BLaER1 treated with 17β-estradiol and CSF1 and Interleukin-3, amounts not matched to agents 10 nM and 100 nM (cell line): ENCODE data around the gene TMEM8B.
A peak's percentile ranks its signal among the peaks of the same experiment; 100 is the strongest.

ENCODE experiments used
- H3K27ac ChIP-seq, 11 experiments: shearing (Covaris generic); formaldehyde crosslinking; 2 replicates each; pipeline ENCODE4 v1.8.1; 2022
- H3K27me3 ChIP-seq, 11 experiments: shearing (Covaris generic); formaldehyde crosslinking; 2 replicates each; pipeline ENCODE4 v1.8.1; 2022
- H3K36me3 ChIP-seq, 11 experiments: shearing (Covaris generic); formaldehyde crosslinking; 2 replicates each; pipeline ENCODE4 v1.8.1; 2022
- H3K4me1 ChIP-seq, 10 experiments: shearing (Covaris generic); formaldehyde crosslinking; 2 replicates each; pipeline ENCODE4 v1.8.1; 2022
- H3K4me2 ChIP-seq, 11 experiments: shearing (Covaris generic); formaldehyde crosslinking; 2 replicates each; pipeline ENCODE4 v1.8.1; 2022
- H3K4me3 ChIP-seq, 10 experiments: shearing (Covaris generic); formaldehyde crosslinking; 2 replicates each; pipeline ENCODE4 v1.8.1; 2022
- H3K9ac ChIP-seq, 11 experiments: shearing (Covaris generic); formaldehyde crosslinking; 2 replicates each; pipeline ENCODE4 v1.8.1; 2022
- H3K9me3 ChIP-seq, 11 experiments: shearing (Covaris generic); formaldehyde crosslinking; replicated peaks in 1 of 11; 2 replicates each; pipeline ENCODE4 v1.8.1; 2022
- H4K20me1 ChIP-seq, 11 experiments: shearing (Covaris generic); formaldehyde crosslinking; 2 replicates each; pipeline ENCODE4 v1.8.1; 2022
- Cebpa-rat ChIP-seq, 11 experiments: shearing (Covaris generic); IDR thresholded peaks; 2 replicates each; pipeline ENCODE4 v1.8.1; 2022

Gene TMEM8B

DNA sequence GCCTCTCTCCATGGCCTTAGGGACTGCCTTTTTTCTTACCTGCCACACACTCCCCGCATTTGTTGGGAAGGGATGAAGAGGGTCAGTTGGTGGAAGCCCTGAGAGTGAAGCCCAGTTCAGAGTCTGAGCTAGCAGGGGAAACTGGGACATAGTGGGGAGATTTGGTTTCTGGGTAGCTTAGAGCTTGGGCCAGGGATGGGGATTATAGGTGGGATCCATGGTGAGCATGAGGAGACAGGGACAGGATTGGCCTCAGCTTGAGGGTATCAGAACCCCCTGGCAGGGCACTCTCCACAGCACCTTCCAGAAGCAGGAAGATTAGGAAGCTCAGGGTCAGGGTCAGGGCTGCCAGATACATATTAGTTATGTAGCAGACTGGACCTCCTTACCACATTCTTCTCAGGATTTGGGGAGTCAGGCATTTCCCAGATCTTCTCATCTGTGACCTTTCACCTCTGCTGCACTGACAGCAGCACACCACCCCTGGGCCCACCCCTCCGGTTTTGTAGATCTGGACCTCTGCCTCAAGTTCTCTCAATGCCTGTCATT, 23.3 kb downstream of the TMEM8B start:
- H4K20me1 ChIP-seq, result peaks cover 0 to 5% (median 0%) of the 10 kb centered on the region in 11 experiments; a peak in 1 of 22 replicates
- H3K4me3 ChIP-seq, result no peak overlapping the region
- 0 out of 22 replicates have a peak overlapping the region, but pooled peaks of 1 of the 11 experiments have one; percentile 11 for H3K27ac ChIP-seq

DNA sequence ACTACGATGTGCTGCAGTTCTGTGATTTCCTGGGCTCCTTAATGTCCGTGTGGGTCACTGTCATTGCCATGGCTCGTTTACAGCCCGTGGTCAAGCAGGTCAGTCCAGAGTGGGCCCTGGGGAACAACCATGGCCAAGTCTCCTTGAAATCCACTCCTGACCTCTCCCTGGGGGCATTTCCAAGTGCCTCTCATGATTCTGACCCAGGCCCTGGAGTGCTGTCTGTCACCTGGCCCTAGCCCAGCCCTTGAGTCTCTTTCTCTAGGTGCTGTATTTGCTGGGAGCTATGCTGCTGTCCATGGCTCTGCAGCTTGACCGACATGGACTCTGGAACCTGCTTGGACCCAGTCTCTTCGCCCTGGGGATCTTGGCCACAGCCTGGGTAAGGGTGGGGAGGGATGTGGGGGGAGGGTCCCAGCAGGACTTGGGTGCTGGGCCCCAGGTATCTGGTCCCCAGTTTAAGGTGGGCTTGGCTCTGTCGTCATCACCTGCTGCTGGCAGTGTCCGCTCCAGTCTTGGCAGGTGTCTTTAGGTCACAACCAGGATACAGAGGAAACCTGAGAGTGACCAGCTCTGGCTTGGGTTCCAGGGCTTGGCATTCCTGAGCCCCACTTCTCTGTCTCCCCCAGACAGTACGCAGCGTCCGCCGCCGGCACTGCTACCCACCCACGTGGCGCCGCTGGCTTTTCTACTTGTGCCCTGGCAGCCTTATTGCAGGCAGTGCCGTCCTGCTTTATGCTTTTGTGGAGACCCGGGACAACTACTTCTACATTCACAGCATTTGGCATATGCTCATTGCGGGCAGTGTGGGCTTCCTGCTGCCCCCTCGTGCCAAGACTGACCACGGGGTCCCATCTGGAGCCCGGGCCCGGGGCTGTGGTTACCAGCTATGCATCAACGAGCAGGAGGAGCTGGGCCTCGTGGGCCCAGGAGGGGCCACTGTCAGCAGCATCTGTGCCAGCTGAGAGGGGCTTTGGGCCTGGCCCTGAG, 24.1 kb downstream of the TMEM8B start:
- H3K27ac ChIP-seq, result peak overlapping the region in 3 of 11 experiments; percentile 2 to 28 (median 11); a peak in 3 of 22 replicates
- H3K4me1 ChIP-seq, result peaks cover 9 to 51% (median 40%) of the 10 kb centered on the region in 10 experiments
- TF ChIP-seq Cebpa-rat (IDR thresholded peaks at IDR 0.05), result no peak
- H3K9ac ChIP-seq, result peak overlapping the region in 3 of 11 experiments; percentile 19 to 47 (median 43); a peak in 5 of 22 replicates
- peaks cover 0 to 82% (median 0%) of the 10 kb centered on the region in 11 experiments; a peak in 4 of 22 replicates for H3K27me3 ChIP-seq
- no peaks in the 10 kb centered on the region for H3K9me3 ChIP-seq
- H3K36me3 ChIP-seq, result 0 out of 22 replicates have a peak, but pooled peaks cover 0 to 4% (median 0%) of the 10 kb centered on the region in 11 experiments
- H3K4me3 ChIP-seq, result no peak overlapping the region
- peaks cover 0 to 5% (median 0%) of the 10 kb centered on the region in 11 experiments; a peak in 1 of 22 replicates for H4K20me1 ChIP-seq
- H3K4me2 ChIP-seq, result peak overlapping the region in 10 of 11 experiments; percentile 1 to 86 (median 72); a peak in 18 of 22 replicates

More for the DNA sequence above, 23.3 kb downstream of the TMEM8B start:
- Histone ChIP-seq H3K27me3 (peaks cover 0 to 89% (median 0%) of the 10 kb centered on the region in 11 experiments; a peak in 4 of 22 replicates), H3K4me1 (peaks cover 18 to 59% (median 48%) of the 10 kb centered on the region in 10 experiments), H3K36me3 (peaks cover 0 to 4% (median 0%) of the 10 kb centered on the region in 11 experiments; a peak in 5 of 22 replicates), H3K9me3 (no peaks in the 10 kb centered on the region), H3K4me2 (peak overlapping the region in 8 of 11 experiments; percentile 57 to 86 (median 77); a peak in 16 of 22 replicates), H3K9ac (no peak overlapping the region)
- TF ChIP-seq Cebpa-rat (IDR thresholded peaks at IDR 0.05), result no peak

DNA sequence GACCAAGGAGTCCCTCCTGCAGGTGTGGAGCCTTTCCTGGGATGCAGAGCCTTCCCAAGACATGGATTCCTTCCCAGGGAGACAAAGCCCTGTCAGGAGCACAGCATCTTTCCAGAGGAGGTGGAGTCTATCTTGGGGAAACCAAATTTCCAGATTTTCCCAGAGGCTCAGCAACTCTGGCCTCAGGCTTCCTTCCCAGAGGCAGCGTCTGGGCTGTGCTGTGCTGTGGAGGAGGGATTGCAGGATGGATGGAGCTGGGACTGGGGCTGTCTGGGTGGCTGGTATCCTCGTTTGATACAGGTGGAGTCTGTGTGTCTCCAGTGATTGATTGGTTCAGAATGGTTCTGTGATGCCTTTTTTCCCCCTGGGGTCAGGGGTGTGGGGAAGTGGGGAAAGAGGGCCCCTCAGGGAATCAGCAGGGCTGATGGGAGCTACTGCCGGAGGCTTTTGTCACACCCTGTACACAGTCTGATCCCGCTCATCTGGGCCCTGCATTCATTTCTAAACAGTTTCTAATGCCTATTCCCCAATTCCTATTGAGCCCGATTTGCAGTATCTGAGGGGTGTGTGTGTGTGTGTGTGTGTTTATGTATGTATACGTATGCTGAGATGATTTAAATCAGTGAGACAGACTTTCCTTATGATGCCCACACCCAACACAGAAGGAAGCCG, 25.2 kb downstream of the TMEM8B start:
- Histone ChIP-seq H3K36me3 (0 out of 22 replicates have a peak, but pooled peaks cover 0 to 4% (median 0%) of the 10 kb centered on the region in 11 experiments), H3K9ac (peak overlapping the region in 3 of 11 experiments; percentile 8 to 47 (median 19); a peak in 4 of 22 replicates), H3K4me1 (peaks cover 0 to 40% (median 30%) of the 10 kb centered on the region in 10 experiments; a peak in 18 of 20 replicates), H3K4me3 (no peak overlapping the region), H3K27ac (peak overlapping the region in 2 of 11 experiments; percentile 2 to 28; a peak in 3 of 22 replicates), H3K27me3 (peaks cover 0 to 72% (median 0%) of the 10 kb centered on the region in 11 experiments; a peak in 4 of 22 replicates), H4K20me1 (peaks cover 0 to 5% (median 0%) of the 10 kb centered on the region in 11 experiments; a peak in 1 of 22 replicates), H3K4me2 (peak overlapping the region in 10 of 11 experiments; percentile 1 to 86 (median 72); a peak in 18 of 22 replicates), H3K9me3 (no peaks in the 10 kb centered on the region)
- TF ChIP-seq Cebpa-rat (IDR thresholded peaks at IDR 0.05), result no peak

DNA sequence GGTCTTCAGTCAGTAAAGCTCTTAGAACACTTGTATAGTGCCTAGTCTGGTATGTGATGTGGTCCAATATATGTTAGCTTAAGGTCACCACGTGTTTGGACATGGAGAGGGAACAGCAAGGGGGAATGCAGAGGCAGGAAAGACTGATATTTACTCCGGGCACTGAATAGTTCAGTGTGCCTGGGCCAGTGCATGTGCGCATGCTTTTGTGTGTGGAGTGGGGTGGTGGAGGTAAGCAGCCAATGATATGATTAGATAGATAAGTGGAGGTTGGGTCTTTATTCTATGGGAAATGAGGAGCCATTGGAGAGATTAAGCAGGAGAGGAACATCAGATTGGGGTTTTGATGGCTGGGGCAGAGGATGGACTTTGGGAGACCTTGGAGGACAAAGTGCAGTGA, 27.2 kb downstream of the TMEM8B start:
- peaks cover 0 to 32% (median 28%) of the 10 kb centered on the region in 10 experiments; a peak in 18 of 20 replicates for H3K4me1 ChIP-seq
- no peak overlapping the region for H3K4me2 ChIP-seq
- H3K27ac ChIP-seq, result no peak overlapping the region
- no peaks in the 10 kb centered on the region for H3K9me3 ChIP-seq
- TF ChIP-seq Cebpa-rat (IDR thresholded peaks at IDR 0.05), result no peak
- no peak overlapping the region for H3K4me3 ChIP-seq
- 0 out of 22 replicates have a peak, but pooled peaks cover 0 to 4% (median 0%) of the 10 kb centered on the region in 11 experiments for H3K36me3 ChIP-seq
- H4K20me1 ChIP-seq, result peaks cover 0 to 5% (median 0%) of the 10 kb centered on the region in 11 experiments; a peak in 1 of 22 replicates
- H3K9ac ChIP-seq, result no peak overlapping the region
- H3K27me3 ChIP-seq, result peaks cover 0 to 62% (median 0%) of the 10 kb centered on the region in 11 experiments; a peak in 4 of 22 replicates

DNA sequence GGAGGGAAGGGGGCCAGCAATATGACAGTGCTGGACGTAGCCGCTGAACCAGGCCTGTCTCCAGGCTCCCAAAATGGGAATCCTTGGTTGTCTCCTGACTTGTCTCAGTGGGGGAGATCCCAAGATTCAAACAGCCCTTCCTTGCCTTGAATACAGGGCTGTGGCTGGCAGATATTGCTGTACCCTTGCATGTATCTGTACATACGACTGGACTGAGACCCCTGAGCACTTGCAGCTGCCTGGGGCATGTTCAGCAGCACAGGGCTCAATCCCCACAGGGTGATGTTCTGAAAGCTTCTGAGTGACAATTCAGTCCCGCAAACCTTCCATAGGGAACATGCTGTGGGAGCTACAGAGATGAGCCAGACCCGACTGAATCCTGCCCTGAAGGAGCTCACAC, 27.9 kb downstream of the TMEM8B start:
- Histone ChIP-seq H3K27me3 (peaks cover 0 to 63% (median 0%) of the 10 kb centered on the region in 11 experiments; a peak in 4 of 22 replicates), H3K9ac (no peak overlapping the region), H4K20me1 (peaks cover 0 to 5% (median 0%) of the 10 kb centered on the region in 11 experiments; a peak in 1 of 22 replicates), H3K4me3 (no peak overlapping the region), H3K4me1 (peaks cover 0 to 32% (median 28%) of the 10 kb centered on the region in 10 experiments; a peak in 18 of 20 replicates), H3K9me3 (no peaks in the 10 kb centered on the region), H3K4me2 (no peak overlapping the region), H3K27ac (no peak overlapping the region), H3K36me3 (0 out of 22 replicates have a peak, but pooled peaks cover 0 to 4% (median 0%) of the 10 kb centered on the region in 11 experiments)
- TF ChIP-seq Cebpa-rat (IDR thresholded peaks at IDR 0.05), result no peak

DNA sequence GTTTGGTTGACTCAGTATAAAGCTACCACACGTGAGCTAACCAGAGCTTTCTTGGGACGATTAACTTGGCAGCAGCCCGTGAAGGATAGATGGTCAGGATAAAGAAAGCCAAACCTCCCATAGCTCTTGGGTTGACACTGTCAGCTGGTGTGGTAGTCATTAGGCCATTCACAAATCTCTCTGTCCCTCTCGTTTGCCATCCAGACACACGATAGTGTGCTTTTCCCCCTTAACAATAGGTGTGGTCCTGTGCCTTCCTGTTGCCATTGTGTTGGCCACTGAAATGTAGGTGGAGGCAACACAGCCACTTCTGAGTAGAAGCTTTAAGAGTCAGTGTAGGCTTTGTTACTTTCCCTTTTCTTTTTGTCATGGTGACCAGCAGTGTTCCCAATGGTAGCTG, 29.4 kb downstream of the TMEM8B start:
- Histone ChIP-seq H3K4me3 (no peak overlapping the region), H3K4me2 (no peak overlapping the region), H3K27me3 (peaks cover 0 to 47% (median 0%) of the 10 kb centered on the region in 11 experiments; a peak in 4 of 22 replicates), H3K36me3 (no peaks in the 10 kb centered on the region), H3K9ac (no peak overlapping the region), H3K27ac (no peak overlapping the region), H3K9me3 (no peaks in the 10 kb centered on the region), H3K4me1 (peaks cover 0 to 17% (median 15%) of the 10 kb centered on the region in 10 experiments; a peak in 18 of 20 replicates), H4K20me1 (no peaks in the 10 kb centered on the region)
- no peak for TF ChIP-seq Cebpa-rat (IDR thresholded peaks at IDR 0.05)

DNA sequence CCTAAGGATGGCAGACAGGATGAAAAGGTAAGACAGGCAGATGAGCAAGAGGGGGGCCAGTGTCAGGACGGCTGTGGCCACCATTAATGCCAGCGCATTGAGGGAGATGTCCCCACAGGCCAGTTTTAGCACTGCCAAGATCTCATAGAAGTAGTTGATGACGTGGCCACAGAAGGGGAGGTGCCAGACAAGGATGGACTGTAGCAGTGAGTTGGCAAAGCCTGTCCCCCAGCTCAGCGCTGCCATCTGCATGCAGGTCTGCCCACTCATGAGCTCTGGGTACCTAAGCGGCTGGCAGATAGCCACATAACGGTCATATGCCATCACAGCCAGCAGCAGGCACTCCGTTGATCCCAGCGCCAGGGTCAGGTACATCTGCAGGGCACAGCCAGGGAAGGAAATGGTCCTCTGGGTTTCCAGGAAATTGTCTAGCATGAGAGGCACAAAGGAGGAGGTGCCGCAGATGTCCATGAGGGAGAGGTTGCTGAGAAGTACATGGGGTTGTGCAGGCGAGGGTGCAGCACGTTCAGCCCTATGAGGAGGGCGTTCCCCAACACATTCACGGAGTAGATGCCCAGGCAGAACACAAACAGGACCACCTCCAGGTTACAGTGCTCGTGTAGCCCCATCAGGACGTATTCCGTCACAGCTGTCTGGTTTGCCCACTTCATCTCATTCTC, 30.4 kb downstream of the TMEM8B start:
- Histone ChIP-seq H3K9ac (no peak overlapping the region), H3K36me3 (no peaks in the 10 kb centered on the region), H3K4me1 (peaks cover 0 to 7% (median 5%) of the 10 kb centered on the region in 10 experiments; a peak in 16 of 20 replicates), H3K27ac (no peak overlapping the region), H3K4me3 (no peak overlapping the region), H4K20me1 (no peaks in the 10 kb centered on the region), H3K4me2 (no peak overlapping the region), H3K9me3 (no peaks in the 10 kb centered on the region), H3K27me3 (peaks cover 0 to 37% (median 0%) of the 10 kb centered on the region in 11 experiments; a peak in 3 of 22 replicates)
- TF ChIP-seq Cebpa-rat (IDR thresholded peaks at IDR 0.05), result no peak
